HG02870 (cell line): Measurements from ENCODE around the gene DLG2.
"Not testable (repeated sequence)": the region's sequence is repeated elsewhere in the genome, so short reads cannot be mapped to it uniquely, and the experiment has no call there.

Source experiments
- ATAC-seq: cut with Tn5 transposase; IDR thresholded peaks from one replicate; pipeline ENCODE4 v1.9.1; 2021; ENCODE audit warnings: mild to moderate bottlenecking, moderate library complexity; ENCODE audit not compliant: unreplicated experiment

The DLG2 gene

GRCh38 chr11:83471831-83472727 is 2155.1 kb downstream of the DLG2 start:
- no peak for ATAC-seq

DNA sequence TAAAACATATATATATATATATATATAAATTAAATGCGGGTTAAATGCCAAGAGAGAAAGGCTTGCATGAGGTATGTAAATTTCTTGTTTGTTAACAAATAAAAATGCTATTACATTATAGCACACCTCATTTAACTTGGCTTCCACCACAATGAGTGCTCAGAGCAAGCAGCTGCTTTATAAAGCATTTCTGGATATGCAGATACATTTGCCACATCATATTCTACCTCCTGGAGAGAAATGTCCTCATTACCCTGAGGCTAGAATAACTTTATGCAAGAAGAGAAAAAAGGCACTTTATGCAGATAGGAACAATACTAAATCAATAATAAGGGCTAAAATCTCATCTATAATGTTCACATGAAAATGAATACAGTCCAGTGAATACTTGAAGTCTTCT is 2159.3 kb downstream of the DLG2 start:
- ATAC-seq = no peak

- ATAC-seq = no peak
Measured at GRCh38 chr11:83464160-83464944, 2162.8 kb downstream of the DLG2 start.

GRCh38 chr11:83459798-83460197 is 2167.3 kb downstream of the DLG2 start:
- no peak for ATAC-seq

GRCh38 chr11:83456566-83456965 is 2170.6 kb downstream of the DLG2 start:
- ATAC-seq = no peak

DNA sequence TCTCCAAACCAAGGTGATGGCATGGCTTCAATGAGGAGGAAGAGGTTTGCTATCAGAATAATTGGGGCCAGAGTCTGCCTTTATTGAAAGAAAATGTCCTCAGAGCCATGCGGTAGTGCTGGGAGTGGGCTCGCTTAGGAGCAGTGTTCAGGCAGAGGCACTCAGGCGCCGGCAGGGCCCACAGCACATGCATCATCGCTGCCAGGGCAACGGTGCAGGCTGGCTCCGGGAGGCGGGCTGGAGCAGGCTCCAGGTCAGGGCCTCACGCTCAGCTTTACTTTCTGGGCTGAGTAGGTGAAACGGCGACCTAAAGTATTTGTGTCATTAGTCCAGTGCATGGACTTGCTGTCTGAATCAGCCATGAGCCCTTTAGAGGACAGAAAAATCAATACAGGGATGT is 2171.1 kb downstream of the DLG2 start:
- ATAC-seq = no peak

GRCh38 chr11:83455356-83455755 is 2171.8 kb downstream of the DLG2 start:
- no peak for ATAC-seq

DNA sequence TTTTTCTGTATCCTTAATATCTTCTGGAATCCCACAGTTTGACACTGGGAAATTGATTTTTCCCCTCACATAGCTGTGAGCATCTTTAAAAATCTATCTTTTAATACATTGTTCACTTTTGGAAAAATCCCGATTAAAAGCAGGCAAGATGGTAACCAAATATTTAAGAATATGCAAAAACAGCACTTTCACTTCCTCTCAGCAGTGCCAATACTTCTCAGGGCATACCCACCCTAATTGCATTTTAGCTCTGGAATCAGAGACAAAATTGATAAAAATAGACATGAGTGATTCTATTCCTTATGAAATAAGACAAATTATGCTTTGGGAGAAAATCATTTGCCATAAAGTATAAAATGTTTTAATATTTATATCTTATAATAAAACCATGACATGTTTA is 2172.5 kb downstream of the DLG2 start:
- ATAC-seq = no peak

- ATAC-seq = peak; percentile 87
Measured at GRCh38 chr11:83449338-83449913, 2177.7 kb downstream of the DLG2 start.

DNA sequence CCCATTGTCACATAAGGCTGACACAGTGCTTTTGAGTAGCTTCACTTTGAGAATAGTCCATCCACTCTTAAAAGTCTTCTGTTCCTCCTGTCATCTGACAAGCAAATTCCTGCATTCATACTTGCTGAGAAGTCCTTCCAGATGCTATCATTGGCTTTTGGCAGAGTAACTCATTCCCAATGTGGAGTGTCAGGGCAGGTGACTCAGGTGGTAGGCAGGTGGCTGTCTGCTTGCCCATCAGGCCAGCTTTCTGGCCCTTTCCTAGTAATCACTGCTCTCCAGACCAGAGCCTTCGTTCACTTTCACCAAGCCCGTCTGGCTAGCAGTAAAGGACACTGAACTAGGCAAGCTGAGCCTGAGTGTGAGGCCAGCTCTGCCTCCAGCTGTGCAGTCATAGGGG is 2178.5 kb downstream of the DLG2 start:
- no peak for ATAC-seq

GRCh38 chr11:83443880-83444279 is 2183.3 kb downstream of the DLG2 start:
- ATAC-seq = not testable (repeated sequence)

DNA sequence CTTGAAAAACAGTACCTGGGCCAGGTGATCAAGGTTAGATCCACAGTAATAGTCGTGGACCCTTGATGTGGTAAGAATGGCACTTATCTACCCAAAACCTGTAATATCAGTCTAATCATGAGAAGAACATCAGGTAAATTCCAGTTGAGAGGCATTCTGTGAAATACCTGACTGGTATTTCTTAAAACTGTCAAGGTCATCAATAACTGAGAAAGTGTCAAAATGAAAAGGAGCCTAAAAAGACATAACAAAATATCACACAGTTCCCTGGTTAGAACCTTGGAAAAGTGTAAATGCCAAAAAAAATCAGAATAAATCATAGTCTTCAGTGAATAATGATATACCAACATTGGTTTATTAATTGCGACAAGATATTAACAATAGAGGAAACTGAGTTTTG is 2185.5 kb downstream of the DLG2 start:
- no peak for ATAC-seq

DNA sequence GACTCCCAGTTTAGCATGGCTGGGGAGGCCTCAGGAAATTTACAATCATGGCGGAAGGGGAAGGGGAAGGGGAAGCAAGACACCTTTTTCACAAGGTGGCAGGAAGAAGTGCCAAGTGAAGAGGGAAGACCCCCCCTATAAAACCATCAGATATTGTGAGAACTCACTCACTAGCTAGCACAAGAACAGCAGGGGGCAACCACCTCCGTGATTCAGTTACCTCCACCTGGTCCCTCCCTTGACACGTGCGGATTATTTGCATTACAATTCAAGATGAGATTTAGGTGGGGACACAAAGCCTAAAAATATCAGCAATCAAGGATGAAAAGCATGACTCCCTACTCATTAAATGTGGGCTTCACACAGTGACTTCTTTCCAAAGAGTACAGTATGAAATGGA is 2186.0 kb downstream of the DLG2 start:
- ATAC-seq = no peak

DNA sequence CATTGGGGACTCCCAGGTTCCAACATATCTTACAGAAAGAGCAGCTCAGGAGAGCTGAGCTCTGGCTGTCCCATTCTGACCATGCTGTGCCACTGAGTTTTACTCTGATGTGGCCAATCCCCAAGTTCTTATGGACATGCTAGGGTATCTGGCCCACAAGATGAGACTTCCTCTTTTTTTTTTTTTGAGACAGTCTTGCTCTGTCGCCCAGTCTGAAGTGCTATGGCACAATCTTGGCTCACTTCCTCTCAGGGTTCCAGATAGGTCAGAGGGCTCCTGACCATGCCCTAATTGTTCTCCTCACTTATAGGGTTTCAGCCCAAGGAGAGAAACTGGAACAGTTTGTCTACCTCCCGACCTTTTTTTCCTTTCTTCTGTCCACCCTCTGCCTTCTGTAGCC is 2188.7 kb downstream of the DLG2 start:
- no peak for ATAC-seq

GRCh38 chr11:83437939-83438338 is 2189.2 kb downstream of the DLG2 start:
- ATAC-seq = no peak

- ATAC-seq = no peak
Measured at GRCh38 chr11:83436855-83437254, 2190.3 kb downstream of the DLG2 start.

- not testable (repeated sequence) for ATAC-seq
Measured at GRCh38 chr11:83434812-83435211, 2192.3 kb downstream of the DLG2 start.

- no peak for ATAC-seq
Measured at GRCh38 chr11:83427943-83428342, 2199.2 kb downstream of the DLG2 start.

DNA sequence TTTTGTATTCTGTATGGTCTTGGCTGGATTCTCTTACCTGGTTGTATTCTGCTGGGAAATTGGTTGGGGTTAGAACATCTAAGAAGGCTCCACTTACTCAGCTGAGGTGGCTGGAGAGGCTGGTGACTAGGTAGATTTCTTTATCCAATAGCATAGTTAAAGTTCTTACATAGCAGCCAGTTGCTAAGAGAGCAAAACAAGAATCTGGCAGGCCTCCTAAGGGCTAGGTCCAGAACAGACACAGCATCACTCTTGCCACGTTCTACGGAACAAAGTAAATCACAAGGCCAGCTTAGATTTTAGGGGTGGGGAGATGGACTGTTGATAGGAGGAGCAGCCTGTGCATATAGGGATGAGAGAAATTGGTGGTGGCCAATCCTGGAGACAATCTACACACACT is 2199.6 kb downstream of the DLG2 start:
- no peak for ATAC-seq

- ATAC-seq = no peak
Measured at GRCh38 chr11:83425137-83425466, 2202.0 kb downstream of the DLG2 start.

- ATAC-seq = no peak
Measured at GRCh38 chr11:83424376-83425136, 2202.6 kb downstream of the DLG2 start.
